GM19324 (cell line): Measurements from ENCODE around the gene STX8.
A peak's percentile ranks its signal among the peaks of the same experiment; 100 is the strongest.

ENCODE experiments used
- ATAC-seq: cut with Tn5 transposase; IDR thresholded peaks from one replicate; pipeline ENCODE4 v1.9.1; 2021; ENCODE audit warnings: mild to moderate bottlenecking, moderate library complexity; ENCODE audit not compliant: unreplicated experiment, low FRiP score

Gene STX8

GRCh38 chr17:9322326-9322725 lies 253.3 kb downstream of the STX8 start:
- no peak for ATAC-seq

- no peak for ATAC-seq
Observed at GRCh38 chr17:9321890-9322289, 253.7 kb downstream of the STX8 start.

DNA sequence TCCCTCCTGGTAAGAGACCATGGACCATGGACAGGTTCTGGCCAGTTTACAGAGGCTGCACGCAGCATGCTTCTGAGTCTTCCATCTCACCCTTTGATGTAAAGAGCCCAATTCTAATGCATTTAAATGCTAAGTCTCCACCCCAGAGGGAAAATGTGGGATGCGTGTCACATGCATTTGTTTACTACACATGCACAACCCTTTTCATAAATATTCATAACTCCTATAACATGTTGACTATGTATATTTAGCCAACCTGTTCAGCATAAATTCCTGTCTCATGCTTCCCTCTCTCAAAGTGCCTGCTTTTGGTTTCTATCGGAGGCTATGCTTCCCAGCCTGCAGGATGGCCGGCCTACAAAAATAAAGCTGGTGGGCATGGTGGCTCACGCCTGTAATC lies 260.3 kb downstream of the STX8 start:
- no peak for ATAC-seq

GRCh38 chr17:9313346-9313745 lies 262.3 kb downstream of the STX8 start:
- no peak for ATAC-seq

DNA sequence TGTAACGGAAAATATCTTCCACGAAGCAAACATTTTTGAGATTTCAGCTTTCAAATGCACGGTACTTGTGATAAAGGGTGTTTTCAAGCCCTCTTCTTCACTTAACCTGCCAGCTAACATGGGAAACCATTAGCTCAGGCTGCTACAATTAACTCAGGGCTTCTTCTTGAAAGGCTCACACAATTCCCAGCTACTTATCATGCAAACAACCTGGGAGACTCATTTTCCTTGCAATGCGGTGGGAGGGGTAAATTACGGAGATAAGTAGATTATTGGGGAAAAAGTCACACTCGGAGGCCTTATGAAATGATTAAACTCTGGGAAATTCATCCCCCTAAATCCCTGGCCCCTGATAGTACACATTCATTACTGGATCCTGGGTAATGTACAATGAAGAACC lies 266.4 kb downstream of the STX8 start:
- no peak for ATAC-seq

DNA sequence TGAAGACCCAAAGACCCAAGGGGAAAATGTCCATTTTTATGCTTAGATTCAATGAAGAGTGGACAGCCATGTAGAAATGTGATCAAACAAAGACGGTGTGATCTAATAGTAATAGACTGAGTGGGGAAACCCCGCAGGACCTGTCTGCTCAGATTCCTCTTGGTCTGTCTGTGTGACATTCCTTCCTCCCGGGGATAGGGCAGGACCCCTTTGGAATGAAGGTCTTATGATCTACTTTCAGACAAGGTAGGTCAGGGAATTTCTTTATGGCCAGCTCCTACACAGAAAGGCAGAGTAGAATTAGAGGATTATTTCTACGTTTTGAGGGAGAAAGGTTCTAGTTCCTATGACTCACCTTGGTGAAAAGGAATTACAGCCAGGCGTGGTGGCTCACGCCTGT lies 267.6 kb downstream of the STX8 start:
- no peak for ATAC-seq

GRCh38 chr17:9307313-9307998 lies 268.2 kb downstream of the STX8 start:
- no peak for ATAC-seq

GRCh38 chr17:9306086-9306485 lies 269.5 kb downstream of the STX8 start:
- no peak for ATAC-seq

GRCh38 chr17:9299695-9300094 lies 275.9 kb downstream of the STX8 start:
- ATAC-seq, result no peak

DNA sequence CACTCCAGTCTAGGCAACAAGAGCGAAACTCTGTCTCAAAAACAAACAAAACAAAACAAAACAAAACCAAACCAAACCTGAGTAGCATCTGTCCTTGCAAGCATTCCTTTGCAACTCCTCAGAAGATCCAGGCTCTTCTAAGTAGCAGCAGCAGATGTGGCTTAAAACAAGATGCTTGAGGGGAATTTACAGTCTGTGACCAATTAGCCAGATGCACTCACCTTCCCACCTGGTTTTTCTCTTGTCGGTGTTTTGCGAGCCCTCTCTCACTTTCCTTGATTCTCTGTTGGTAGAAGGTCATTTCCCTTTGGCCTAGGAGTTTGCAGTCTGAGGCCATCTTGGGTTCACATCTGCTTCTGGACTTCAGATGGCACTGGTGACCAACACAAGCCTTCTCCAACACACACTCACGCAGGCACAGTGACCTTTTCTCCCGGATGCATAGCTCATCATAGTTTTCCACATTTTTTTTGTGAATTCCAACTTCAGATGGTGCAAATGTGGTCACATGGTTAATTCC lies 276.8 kb downstream of the STX8 start:
- no peak for ATAC-seq

GRCh38 chr17:9298135-9298534 lies 277.5 kb downstream of the STX8 start:
- no peak for ATAC-seq

DNA sequence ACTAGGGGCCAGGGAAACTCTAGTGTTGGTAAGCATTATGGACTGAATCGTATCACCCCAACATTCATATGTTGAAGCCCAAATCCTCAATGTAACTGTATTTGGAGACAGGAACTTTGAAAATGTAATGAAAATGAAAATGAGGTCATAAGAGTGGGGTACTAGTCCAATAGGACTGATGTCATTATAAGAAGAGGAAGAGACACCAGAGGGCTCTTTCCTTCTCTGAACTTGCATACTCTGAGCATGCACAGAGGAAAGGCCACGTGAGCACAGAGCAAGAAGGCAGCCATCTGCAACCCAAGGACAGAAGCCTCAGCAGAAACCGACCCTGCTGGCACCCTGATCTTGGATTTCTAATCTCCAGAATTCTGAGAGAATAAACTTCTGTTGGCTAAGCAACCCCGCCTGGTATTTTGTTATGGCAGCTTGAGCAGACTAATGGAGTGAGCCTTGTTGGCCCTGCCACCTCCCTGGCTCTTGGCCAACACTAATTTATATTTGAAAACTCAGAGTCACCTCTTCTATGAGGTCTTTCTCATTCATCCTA lies 280.9 kb downstream of the STX8 start:
- ATAC-seq, result no peak

GRCh38 chr17:9292561-9292941 lies 283.1 kb downstream of the STX8 start:
- no peak for ATAC-seq

DNA sequence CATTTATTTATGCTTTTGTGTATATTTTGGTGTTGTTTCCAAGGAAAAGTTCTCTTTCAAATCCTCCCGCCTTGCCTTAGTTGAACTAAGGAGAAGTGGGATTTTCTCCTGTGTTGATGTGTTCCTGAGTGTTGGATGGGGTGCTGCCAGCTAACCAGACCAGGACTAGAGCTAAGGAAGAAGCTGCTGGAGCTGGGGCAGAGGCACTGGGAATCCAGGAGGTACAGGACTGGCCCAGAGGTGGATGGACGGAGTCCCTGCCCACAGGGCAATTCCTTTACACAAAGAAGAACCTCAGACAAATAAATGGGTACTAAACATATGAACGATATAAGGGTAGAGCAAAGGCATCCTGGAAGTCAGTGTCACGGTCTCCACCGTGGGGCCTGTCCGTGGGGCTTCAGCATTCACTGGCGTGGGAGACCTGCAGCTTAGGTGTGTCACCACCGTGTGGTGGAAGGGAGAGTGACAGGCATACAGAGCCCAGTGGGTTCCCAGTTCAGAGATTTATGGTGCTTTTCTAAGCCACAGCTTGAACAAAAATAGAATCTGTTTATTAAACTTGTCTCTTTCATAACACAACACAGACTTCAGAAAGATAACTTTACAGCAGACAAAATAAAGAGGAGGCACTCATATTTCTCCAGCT lies 283.6 kb downstream of the STX8 start:
- peak; percentile 44 for ATAC-seq

GRCh38 chr17:9290226-9290613 lies 285.4 kb downstream of the STX8 start:
- ATAC-seq, result no peak

GRCh38 chr17:9287306-9287705 lies 288.3 kb downstream of the STX8 start:
- no peak for ATAC-seq

GRCh38 chr17:9286434-9286833 lies 289.2 kb downstream of the STX8 start:
- ATAC-seq, result no peak

- no peak for ATAC-seq
Observed at GRCh38 chr17:9285602-9286427, 289.8 kb downstream of the STX8 start.

DNA sequence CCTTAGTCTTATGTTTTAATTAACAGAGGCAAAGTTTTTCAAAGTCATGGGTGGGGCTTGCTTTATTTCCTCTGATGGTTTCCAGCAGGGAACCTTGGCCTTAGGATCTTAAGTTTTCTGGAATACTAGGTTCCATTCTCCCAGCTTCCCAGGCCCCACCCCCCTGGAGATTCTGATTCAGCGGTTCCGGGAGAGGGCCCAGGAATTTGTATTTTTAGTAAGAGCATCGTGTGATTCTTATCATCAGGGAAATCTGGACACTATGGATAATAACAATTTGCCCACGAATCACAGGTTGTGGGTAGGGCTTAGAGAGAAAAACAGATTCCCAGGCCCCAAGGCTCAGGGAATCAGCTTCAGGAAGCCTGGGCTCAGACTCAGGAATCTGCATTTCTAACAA lies 290.7 kb downstream of the STX8 start:
- no peak for ATAC-seq

- no peak for ATAC-seq
Observed at GRCh38 chr17:9283909-9284308, 291.7 kb downstream of the STX8 start.

DNA sequence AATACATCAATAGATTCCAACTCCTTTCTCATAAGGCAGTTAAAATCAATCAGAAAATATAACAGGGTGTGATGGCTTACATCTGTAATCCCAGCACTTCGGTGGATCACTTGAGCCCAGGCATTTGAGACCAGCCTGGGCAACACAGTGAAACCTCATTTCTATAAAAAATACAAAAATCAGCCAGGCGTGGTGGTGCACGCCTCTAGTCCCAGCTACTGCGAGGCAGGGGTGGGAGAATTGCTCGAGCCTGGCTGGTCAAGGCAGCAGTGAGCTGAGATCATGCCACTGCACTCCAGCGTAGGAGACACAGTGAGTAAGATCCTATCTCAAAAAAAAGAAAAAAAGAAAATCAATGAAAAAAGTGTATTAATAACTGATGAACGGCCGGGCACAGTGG lies 295.7 kb downstream of the STX8 start:
- no peak for ATAC-seq
